ENCODE data around the gene SLC9A7. TPM values are rescaled to one million over a fixed set of nuclear protein-coding genes. Genes with fewer than 3 reads are reported as not detected.

SLC9A7 gene
- total and polyA plus RNA-seq, 4 donors = 2.3 to 13.2 (median 3.1) TPM

DNA sequence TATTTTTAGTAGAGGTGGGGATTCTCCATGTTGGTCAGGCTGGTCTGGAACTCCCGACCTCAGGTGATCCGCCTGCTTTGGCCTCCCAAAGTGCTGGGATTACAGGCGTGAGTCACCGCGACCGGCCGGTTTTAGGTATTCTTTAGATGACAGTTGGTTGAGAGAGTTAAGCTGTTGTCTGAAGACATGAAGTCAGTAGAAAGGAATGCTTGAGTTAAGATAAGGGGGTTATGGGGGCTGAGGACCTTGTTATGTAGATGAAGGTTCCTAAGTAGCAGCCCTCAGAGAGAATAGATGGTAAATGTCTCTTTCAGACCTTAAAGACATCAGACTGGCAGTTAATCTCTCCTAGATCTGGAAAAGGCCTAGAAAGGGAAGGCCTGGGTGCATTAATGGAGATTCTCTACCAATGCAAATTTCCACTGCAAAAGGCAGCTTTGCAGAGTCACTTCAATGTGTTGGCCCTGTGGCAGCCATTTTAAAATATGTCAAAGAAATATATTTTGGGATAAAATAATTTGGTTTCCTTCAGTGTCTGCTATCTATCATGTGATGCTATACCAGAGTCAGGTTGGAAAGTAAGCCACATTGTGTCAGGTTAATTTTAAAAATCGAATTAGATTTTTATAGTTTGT, 207.3 kb downstream of the SLC9A7 start:
- whole genome bisulfite sequencing = 88% methylated on average over 8 of the region's 8 CpGs
- no peaks in the 10 kb centered on the region for H3K9me3 ChIP-seq (ENCODE audit: control insufficient read depth in 4 of 4, low read length in 3 of 4)
- TF ChIP-seq YY1 (IDR thresholded peaks at IDR 0.05) (no peak), NR2F2 (IDR thresholded peaks at IDR 0.05) (no peak), MAX (IDR thresholded peaks at IDR 0.05) (no peak)
- TF ChIP-seq, protein P1, sequence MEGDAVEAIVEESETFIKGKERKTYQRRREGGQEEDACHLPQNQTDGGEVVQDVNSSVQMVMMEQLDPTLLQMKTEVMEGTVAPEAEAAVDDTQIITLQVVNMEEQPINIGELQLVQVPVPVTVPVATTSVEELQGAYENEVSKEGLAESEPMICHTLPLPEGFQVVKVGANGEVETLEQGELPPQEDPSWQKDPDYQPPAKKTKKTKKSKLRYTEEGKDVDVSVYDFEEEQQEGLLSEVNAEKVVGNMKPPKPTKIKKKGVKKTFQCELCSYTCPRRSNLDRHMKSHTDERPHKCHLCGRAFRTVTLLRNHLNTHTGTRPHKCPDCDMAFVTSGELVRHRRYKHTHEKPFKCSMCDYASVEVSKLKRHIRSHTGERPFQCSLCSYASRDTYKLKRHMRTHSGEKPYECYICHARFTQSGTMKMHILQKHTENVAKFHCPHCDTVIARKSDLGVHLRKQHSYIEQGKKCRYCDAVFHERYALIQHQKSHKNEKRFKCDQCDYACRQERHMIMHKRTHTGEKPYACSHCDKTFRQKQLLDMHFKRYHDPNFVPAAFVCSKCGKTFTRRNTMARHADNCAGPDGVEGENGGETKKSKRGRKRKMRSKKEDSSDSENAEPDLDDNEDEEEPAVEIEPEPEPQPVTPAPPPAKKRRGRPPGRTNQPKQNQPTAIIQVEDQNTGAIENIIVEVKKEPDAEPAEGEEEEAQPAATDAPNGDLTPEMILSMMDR (IDR thresholded peaks at IDR 0.05; ENCODE audit: low read depth, low read length, missing input control) = no peak
- H3K36me3 ChIP-seq (ENCODE audit: control insufficient read depth in 4 of 4, insufficient read depth in 3 of 4, low read depth in 1 of 4, low read length in 3 of 4) = no peaks in the 10 kb centered on the region
- H3K9ac ChIP-seq (ENCODE audit: low read depth in 1 of 2, low read length in 2 of 2) = no peak overlapping the region
- H3K4me1 ChIP-seq (ENCODE audit: control insufficient read depth in 4 of 4, insufficient read depth in 4 of 4, low read length in 3 of 4) = peaks cover 1 to 5% (median 3%) of the 10 kb centered on the region in 4 donors
- no peak for DNase-seq (ENCODE audit: low spot score)
- H3K4me3 ChIP-seq (ENCODE audit: low read depth in 1 of 3, low read length in 3 of 3) = no peak overlapping the region
- no peaks in the 10 kb centered on the region for H3K27me3 ChIP-seq (ENCODE audit: control insufficient read depth in 4 of 4, insufficient read depth in 4 of 4, low read length in 3 of 4)
- H3K27ac ChIP-seq (ENCODE audit: low read depth in 1 of 2, low read length in 2 of 2) = no peak overlapping the region

GRCh38 chrX:46549914-46550313, 209.0 kb downstream of the SLC9A7 start:
- Histone ChIP-seq H3K9ac (ENCODE audit: low read depth in 1 of 2, low read length in 2 of 2) (no peak overlapping the region), H3K4me3 (ENCODE audit: low read depth in 1 of 3, low read length in 3 of 3) (no peak overlapping the region), H3K9me3 (ENCODE audit: control insufficient read depth in 4 of 4, low read length in 3 of 4) (no peaks in the 10 kb centered on the region), H3K4me1 (ENCODE audit: control insufficient read depth in 4 of 4, insufficient read depth in 4 of 4, low read length in 3 of 4) (peaks cover 4 to 10% (median 9%) of the 10 kb centered on the region in 4 donors), H3K27ac (ENCODE audit: low read depth in 1 of 2, low read length in 2 of 2) (no peak overlapping the region), H3K27me3 (ENCODE audit: control insufficient read depth in 4 of 4, insufficient read depth in 4 of 4, low read length in 3 of 4) (no peaks in the 10 kb centered on the region), H3K36me3 (ENCODE audit: control insufficient read depth in 4 of 4, insufficient read depth in 3 of 4, low read depth in 1 of 4, low read length in 3 of 4) (no peaks in the 10 kb centered on the region)
- 100% methylated on average over 1 of the region's 1 CpG for WGBS
- TF ChIP-seq YY1 (IDR thresholded peaks at IDR 0.05) (no peak), ZBTB33 (IDR thresholded peaks at IDR 0.05) (no peak), RAD21 (IDR thresholded peaks at IDR 0.05) (no peak), EGR1 (IDR thresholded peaks at IDR 0.05; ENCODE audit: low read depth in 2 of 2) (no peak), FOXA2 (IDR thresholded peaks at IDR 0.05) (no peak), JUND (IDR thresholded peaks at IDR 0.05) (no peak)
- no peak for DNase-seq (ENCODE audit: low spot score)

Small RNA genes lying within 50 kb of the gene (small RNA-seq; reads per million reads assigned to genes)
- gene RF00017 = not detected

Other genes starting within 250 kb of the SLC9A7 start
- gene ZNF674, start 213.7 kb downstream of the SLC9A7 start, total RNA-seq = 1 to 10 TPM; 2.2 to 3.6 TPM
- gene ZNF674, start 213.7 kb downstream of the SLC9A7 start, polyA plus RNA-seq = 1 to 10 TPM in 1 of 2 donors, under 1 TPM in 1; 0.84 to 2.0 TPM
- gene CHST7, start 185.4 kb downstream of the SLC9A7 start, total RNA-seq = 10 to 100 TPM in 1 of 2 donors, 1 to 10 TPM in 1; 5.8 to 13.2 TPM
- gene CHST7, start 185.4 kb downstream of the SLC9A7 start, polyA plus RNA-seq = 1 to 10 TPM; 2.9 to 5.7 TPM
- 10 to 100 TPM; 10.5 to 11.5 TPM for gene RP2, start 77.9 kb upstream of the SLC9A7 start, total RNA-seq
- 1 to 10 TPM; 3.2 to 4.1 TPM for gene RP2, start 77.9 kb upstream of the SLC9A7 start, polyA plus RNA-seq
- 1 to 10 TPM; 6.1 to 9.0 TPM for gene JADE3, start 153.3 kb upstream of the SLC9A7 start, total RNA-seq
- 1 to 10 TPM; 2.6 to 4.4 TPM for gene JADE3, start 153.3 kb upstream of the SLC9A7 start, polyA plus RNA-seq